GM19193 (cell line): ENCODE measurements around the gene HNRNPCL4.
"Not testable (repeated sequence)": the region's sequence is repeated elsewhere in the genome, so short reads cannot be mapped to it uniquely, and the experiment has no call there.

ENCODE experiments used
- POLR2A ChIP-seq: IDR thresholded peaks from 4 replicates; pipeline ENCODE4 v1.6.1; 2011; ENCODE audit not compliant: insufficient read depth, insufficient read length; ENCODE audit errors: extremely low read depth

HNRNPCL4 gene

DNA sequence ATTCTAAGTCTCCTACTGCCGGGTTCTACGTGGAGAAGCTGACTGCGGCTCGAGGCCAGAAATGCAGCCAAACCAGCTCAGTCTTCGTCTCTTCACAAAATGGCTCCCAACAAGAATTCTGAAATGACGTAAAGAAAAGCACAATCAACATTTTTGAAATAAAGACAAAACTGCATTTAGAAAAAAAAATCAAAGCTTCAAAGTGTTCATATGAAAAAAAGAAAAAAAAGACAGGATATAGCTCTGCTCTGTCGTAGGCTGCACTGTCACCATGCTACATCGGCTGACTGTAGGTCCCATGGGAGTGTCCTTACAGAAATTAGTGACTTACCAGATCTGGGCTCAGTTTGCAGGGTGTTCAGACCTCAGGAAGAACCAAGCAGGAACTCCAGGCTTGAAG is at the start of gene HNRNPCL4:
HNRNPCL4 (minus strand) TSS at position 101 of the 400 bp plus-strand sequence. CDS start 164 bp downstream, outside the sequence.
- TF ChIP-seq POLR2A, result not testable (repeated sequence)

DNA sequence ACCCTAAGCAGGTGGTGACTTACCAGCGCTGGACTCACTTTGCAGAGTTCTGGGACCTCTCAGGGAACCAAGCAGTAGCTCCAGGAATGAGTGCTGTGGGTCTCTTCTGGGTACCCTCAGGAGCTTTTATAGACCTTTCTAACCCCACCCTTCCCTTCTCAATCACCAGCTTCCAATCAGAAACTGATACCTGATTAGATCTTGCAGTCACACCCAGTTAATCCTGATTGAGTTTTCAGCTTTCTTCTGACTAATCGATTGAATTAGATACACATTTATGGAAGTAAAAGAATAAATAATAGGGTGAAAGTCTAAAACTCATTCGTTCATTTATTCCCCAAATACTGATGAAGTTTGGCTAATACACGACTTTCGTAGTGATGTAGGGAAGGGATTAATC is 35.9 kb upstream of the HNRNPCL4 start, which contains the start of gene PRAMEF13:
PRAMEF13 (minus strand) TSS at position 101 of the 400 bp plus-strand sequence. CDS start 1,820 bp downstream, outside the sequence.
- not testable (repeated sequence) for TF ChIP-seq POLR2A

DNA sequence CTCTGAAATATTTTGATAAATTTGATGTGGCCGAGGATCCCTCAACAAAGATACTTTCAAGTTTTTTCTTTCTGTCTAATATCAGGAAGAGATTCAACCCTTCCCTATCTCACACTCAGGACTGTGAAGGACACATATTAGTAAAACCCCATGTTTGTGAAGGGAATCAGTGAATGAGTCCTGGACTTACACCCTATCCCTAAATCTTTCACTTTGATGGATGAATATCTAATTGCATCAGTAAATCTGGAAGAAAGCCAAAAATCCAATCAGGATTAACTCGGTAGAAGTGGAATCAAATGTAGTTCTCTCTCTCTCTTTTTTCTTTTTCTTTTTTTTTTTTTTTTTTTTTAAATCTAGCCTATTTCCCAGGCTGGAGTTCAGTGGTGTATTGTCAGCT is 6.1 kb upstream of the HNRNPCL4 start, which contains the start of gene PRAMEF9:
PRAMEF9 (plus strand) TSS at position 301 of the 400 bp plus-strand sequence. CDS start 3,433 bp downstream, outside the sequence.
- not testable (repeated sequence) for TF ChIP-seq POLR2A

DNA sequence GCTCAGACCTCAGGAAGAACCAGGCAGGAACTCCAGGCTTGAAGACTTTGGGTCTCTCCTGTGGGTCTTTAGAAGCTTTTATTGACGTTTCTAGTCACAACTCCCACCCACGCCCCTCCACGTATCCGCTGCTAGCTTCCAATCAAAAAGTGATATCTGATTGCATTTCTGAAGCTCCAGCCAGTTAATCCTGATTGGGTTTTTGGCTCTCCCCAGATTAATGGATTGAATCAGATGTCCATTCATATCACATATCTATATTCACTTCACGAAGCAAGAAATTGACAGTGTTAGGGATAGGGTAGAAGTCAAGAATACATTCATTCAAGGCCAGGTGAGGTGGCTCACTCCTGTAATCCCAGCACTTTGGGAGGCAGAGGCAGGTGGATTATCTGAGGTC is 9.5 kb downstream of the HNRNPCL4 start, which contains the start of gene PRAMEF26:
PRAMEF26 (minus strand) TSS at position 101 of the 400 bp plus-strand sequence. CDS start 2,914 bp downstream, outside the sequence.
- TF ChIP-seq POLR2A, result not testable (repeated sequence)

DNA sequence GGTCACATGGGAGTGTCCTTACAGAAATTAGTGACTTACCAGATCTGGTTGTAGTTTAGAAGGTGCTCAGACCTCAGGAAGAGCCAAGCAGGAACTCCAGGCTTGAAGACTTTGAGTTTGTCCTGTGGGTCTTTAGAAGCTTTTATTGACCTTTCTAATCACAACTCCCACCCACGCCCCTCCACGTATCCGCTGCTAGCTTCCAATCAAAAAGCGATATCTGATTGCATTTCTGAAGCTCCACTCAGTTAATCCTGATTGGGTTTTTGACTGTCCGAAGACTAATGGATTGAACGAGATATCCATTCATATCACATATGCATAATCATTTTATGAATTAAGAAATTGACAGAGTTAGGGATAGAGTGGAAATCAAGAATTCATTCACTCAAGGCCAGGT is 48.7 kb downstream of the HNRNPCL4 start, which contains the start of gene HNRNPCL2:
HNRNPCL2 (minus strand) TSS at position 101 of the 400 bp plus-strand sequence. CDS start 454 bp downstream, outside the sequence.
- TF ChIP-seq POLR2A, result not testable (repeated sequence)
